DMS79 (cell line): ENCODE measurements around the gene SNRNP27.
"Not testable (repeated sequence)": the region's sequence is repeated elsewhere in the genome, so short reads cannot be mapped to it uniquely, and the experiment has no call there.

ENCODE experiments used
- DNase-seq: peaks from one replicate; lab custom pipeline; 2025; lab: John Stamatoyannopoulos, UW

SNRNP27 gene

GRCh38 chr2:69946351-69947324, 52.9 kb downstream of the SNRNP27 start:
- no peak for DNase-seq

GRCh38 chr2:69947325-69947931, 53.7 kb downstream of the SNRNP27 start:
- no peak for DNase-seq

GRCh38 chr2:69948032-69948962, 54.5 kb downstream of the SNRNP27 start:
- DNase-seq: no peak

GRCh38 chr2:69948963-69949645, 55.3 kb downstream of the SNRNP27 start:
- no peak for DNase-seq

GRCh38 chr2:69950241-69950640, 56.5 kb downstream of the SNRNP27 start:
- DNase-seq: no peak

GRCh38 chr2:69950671-69951070, 56.9 kb downstream of the SNRNP27 start:
- DNase-seq: not testable (repeated sequence)

GRCh38 chr2:69952336-69953115, 58.8 kb downstream of the SNRNP27 start:
- no peak for DNase-seq

- DNase-seq: no peak
Observed at GRCh38 chr2:69954084-69954483, 60.3 kb downstream of the SNRNP27 start.
